ENCODE measurements around the gene NOS1.

- TF ChIP-seq CTCF (IDR thresholded peaks at IDR 0.05) (no peak), POLR2AphosphoS5 (IDR thresholded peaks at IDR 0.05) (no peak), POLR2A (IDR thresholded peaks at IDR 0.05) (no peak), EP300 (IDR thresholded peaks at IDR 0.05; ENCODE audit: low read depth) (no peak)
These were observed 192.4 kb downstream of the NOS1 start for GRCh38 chr12:117168976-117169375.

All from transverse colon (tissue), 4 donors.